HCT116 (cell line): Measurements from ENCODE around the gene TSC22D3. TPM values are rescaled to one million over a fixed set of nuclear protein-coding genes. Genes with fewer than 3 reads are reported as not detected.

Experiments
- ATAC-seq: fragments of 200-7000 bp; cut with Tn5 transposase; 2 replicates; pipeline ENCODE4 v1.9.1; 2020; ENCODE audit warnings: mild to moderate bottlenecking, moderate library complexity
- BruUV-seq: library from RNA; stranded (reverse); fragments of 400-500 nt; replicated peaks from 2 replicates; lab custom pipeline; 2021; lab: Mats Ljungman, UMichigan
- CTCF ChIA-PET: fragments of 300-600 bp; sonication (Branson Sonifier 250); formaldehyde crosslinking; loops from one replicate; lab custom pipeline; 2021; ENCODE audit warnings: antibody characterized with exemption; lab: Charles Lee
- POLR2A ChIA-PET: fragments of 300-600, 350-600 bp; sonication (Branson Sonifier 250); formaldehyde crosslinking; loops from one replicate; lab custom pipeline; 2021; ENCODE audit warnings: antibody characterized with exemption; lab: Charles Lee
- RAD21 ChIA-PET, 2 experiments: fragments of 300-600 bp; sonication (Branson Sonifier 250); formaldehyde crosslinking; loops; one replicate each; lab custom pipeline; 2023; ENCODE audit warnings: low total read pairs in 2 of 2; ENCODE audit not compliant: uncharacterized antibody in 2 of 2, unreplicated experiment in 2 of 2, low non-redundant PET in 1 of 2; lab: Charles Lee
- DNase-seq: peaks from one replicate; pipeline ENCODE4 v3.0.0-alpha.2; 2010; ENCODE audit warnings: low read depth, low spot score
- H2AFZ ChIP-seq: fragments of 200-600 bp; shearing (Covaris generic), sonication (generic); 2 replicates; pipeline ENCODE4 v1.6.1; 2017; ENCODE audit warnings: low read depth, mixed run types, mixed read lengths, antibody characterized with exemption, low read length; ENCODE audit not compliant: poor library complexity, severe bottlenecking
- H3K27ac ChIP-seq: 2 replicates; pipeline ENCODE4 v1.5.1; 2012; ENCODE audit warnings: low read depth, low read length
- H3K27me3 ChIP-seq: fragments of 200-600 bp; sonication (generic); 2 replicates; pipeline ENCODE4 v1.6.1; 2016; ENCODE audit warnings: mixed run types, low read length, mixed read lengths; ENCODE audit not compliant: insufficient read depth
- H3K36me3 ChIP-seq, 2 experiments: fragments of 200-500 bp in 1 of 2; fragments of 200-600 bp in 1 of 2; sonication (Bioruptor generic) in 1 of 2; sonication (generic) in 1 of 2; 2 replicates each; pipeline versions ENCODE4 v1.5.1 to v1.6.1; 2014 to 2016; ENCODE audit warnings: low read length in 2 of 2, inconsistent platforms in 1 of 2, mixed read lengths in 1 of 2, mixed run types in 1 of 2; ENCODE audit not compliant: insufficient read depth in 2 of 2, control insufficient read depth in 1 of 2
- H3K4me1 ChIP-seq, 2 experiments: fragments of 200-600 bp in 1 of 2; sonication (generic) in 1 of 2; 2 replicates each; pipeline versions ENCODE4 v1.5.1 to v1.6.1; 2012 to 2017; ENCODE audit warnings: low read length in 2 of 2, inconsistent platforms in 1 of 2, mild to moderate bottlenecking in 1 of 2, mixed read lengths in 1 of 2, mixed run types in 1 of 2, moderate library complexity in 1 of 2; ENCODE audit not compliant: insufficient read depth in 2 of 2, control insufficient read depth in 1 of 2
- H3K4me2 ChIP-seq: fragments of 200-600 bp; sonication (generic); 2 replicates; pipeline ENCODE4 v1.6.1; 2017; ENCODE audit warnings: mixed run types, low read length, mixed read lengths
- H3K4me3 ChIP-seq, 2 experiments: fragments of 200-600 bp in 1 of 2; sonication (generic) in 1 of 2; replicated peaks in 1 of 2; 2 replicates each; pipeline ENCODE4 v1.5.1; 2011 to 2016; ENCODE audit warnings: low read length in 2 of 2, control low read depth in 1 of 2, low read depth in 1 of 2, mild to moderate bottlenecking in 1 of 2, mixed read lengths in 1 of 2, mixed run types in 1 of 2
- H3K79me2 ChIP-seq: fragments of 200-600 bp; sonication (generic); 2 replicates; pipeline ENCODE4 v1.6.1; 2017; ENCODE audit warnings: mild to moderate bottlenecking, mixed run types, low read length, moderate library complexity, mixed read lengths; ENCODE audit not compliant: insufficient read depth
- H3K9ac ChIP-seq: fragments of 200-600 bp; sonication (generic); 2 replicates; pipeline ENCODE4 v1.6.1; 2016; ENCODE audit warnings: low read length, mixed read lengths
- H3K9me2 ChIP-seq: fragments of 200-600 bp; sonication (generic), shearing (Covaris generic); 2 replicates; pipeline ENCODE4 v1.6.1; 2017; ENCODE audit warnings: mixed run types, mild to moderate bottlenecking, moderate library complexity; ENCODE audit not compliant: insufficient read depth
- H3K9me3 ChIP-seq, 2 experiments: fragments of 200-500 bp in 1 of 2; fragments of 200-600 bp in 1 of 2; sonication (Bioruptor generic) in 1 of 2; sonication (generic) in 1 of 2; 2 replicates each; pipeline ENCODE4 v1.6.1; 2014 to 2017; ENCODE audit warnings: low read length in 2 of 2, mixed read lengths in 2 of 2, inconsistent platforms in 1 of 2, low read depth in 1 of 2, mild to moderate bottlenecking in 1 of 2, mixed run types in 1 of 2, moderate library complexity in 1 of 2; ENCODE audit not compliant: control insufficient read depth in 1 of 2, insufficient read depth in 1 of 2
- H4K20me1 ChIP-seq: fragments of 200-600 bp; sonication (generic), shearing (Covaris generic); 2 replicates; pipeline ENCODE4 v1.6.1; 2017; ENCODE audit warnings: mixed run types, mild to moderate bottlenecking, moderate library complexity; ENCODE audit not compliant: insufficient read depth
- ATF3 ChIP-seq: IDR thresholded peaks from 2 replicates; pipeline ENCODE4 v1.6.1; 2012
- CBX3 ChIP-seq: IDR thresholded peaks from 2 replicates; pipeline ENCODE4 v1.6.1; 2012; ENCODE audit warnings: low read depth
- CEBPB ChIP-seq: IDR thresholded peaks from 2 replicates; pipeline ENCODE4 v1.6.1; 2012; ENCODE audit warnings: low read depth
- EGR1 ChIP-seq: IDR thresholded peaks from 2 replicates; pipeline ENCODE4 v1.6.1; 2012; ENCODE audit warnings: low read depth
- ELF1 ChIP-seq: IDR thresholded peaks from 2 replicates; pipeline ENCODE4 v1.6.1; 2012; ENCODE audit warnings: low read depth, borderline replicate concordance
- EZH2phosphoT487 ChIP-seq: fragments of 200-600 bp; IDR thresholded peaks from 2 replicates; pipeline ENCODE4 v1.6.1; 2018; ENCODE audit warnings: antibody characterized with exemption, borderline replicate concordance
- FOSL1 ChIP-seq: IDR thresholded peaks from 2 replicates; pipeline ENCODE4 v1.6.1; 2012; ENCODE audit warnings: low read depth
- JUND ChIP-seq: IDR thresholded peaks from 2 replicates; pipeline ENCODE4 v1.6.1; 2012
- MAX ChIP-seq: IDR thresholded peaks from 2 replicates; pipeline ENCODE4 v1.6.1; 2012
- POLR2A ChIP-seq: IDR thresholded peaks from 2 replicates; pipeline ENCODE4 v1.7.0; 2011; ENCODE audit warnings: borderline replicate concordance; ENCODE audit not compliant: insufficient read depth, insufficient read length; ENCODE audit errors: extremely low read depth
- POLR2AphosphoS5 ChIP-seq: IDR thresholded peaks from 2 replicates; pipeline ENCODE4 v1.6.1; 2011; ENCODE audit warnings: mild to moderate bottlenecking, low read depth, low read length, moderate library complexity
- RAD21 ChIP-seq: IDR thresholded peaks from 2 replicates; pipeline ENCODE4 v1.6.1; 2012; ENCODE audit warnings: low read depth, mild to moderate bottlenecking
- REST ChIP-seq: IDR thresholded peaks from 2 replicates; pipeline ENCODE4 v1.6.1; 2012; ENCODE audit warnings: low read depth
- SIN3A ChIP-seq: IDR thresholded peaks from 2 replicates; pipeline ENCODE4 v1.6.1; 2012; ENCODE audit warnings: low read depth
- SP1 ChIP-seq: IDR thresholded peaks from 2 replicates; pipeline ENCODE4 v1.6.1; 2012; ENCODE audit warnings: low read depth
- SRF ChIP-seq: IDR thresholded peaks from 2 replicates; pipeline ENCODE4 v1.6.1; 2012; ENCODE audit warnings: low read depth
- YY1 ChIP-seq: IDR thresholded peaks from 2 replicates; pipeline ENCODE4 v1.6.1; 2011; ENCODE audit warnings: low read length, low read depth, moderate library complexity, mild to moderate bottlenecking; ENCODE audit not compliant: insufficient replicate concordance; ENCODE audit errors: extremely low read depth
- ZBTB33 ChIP-seq: IDR thresholded peaks from 2 replicates; pipeline ENCODE4 v1.6.1; 2011; ENCODE audit warnings: mild to moderate bottlenecking, low read length, moderate library complexity; ENCODE audit not compliant: insufficient replicate concordance; ENCODE audit errors: extremely low read depth
- ZNF274 ChIP-seq: fragments of 200-500 bp; sonication (Bioruptor generic); IDR thresholded peaks from 2 replicates; pipeline ENCODE4 v1.6.1; 2014; ENCODE audit warnings: mild to moderate bottlenecking, low read depth, low read length, inconsistent platforms
- intact Hi-C: fragments of 100-400 bp; cut with micrococcal nuclease; formaldehyde crosslinking; loops from 2 replicates; pipeline ENCODE4 v1.10.0; 2022
- total RNA-seq: library from RNA; stranded (reverse); gene quantifications from one replicate; pipeline ENCODE4 v1.2.1, GENCODE V29; 2021; ENCODE audit not compliant: unreplicated experiment

The TSC22D3 gene
- total RNA-seq, 1 experiment from 2014 or later = 24.6 TPM

GRCh38 chrX:107686792-107687191 lies 88.8 kb downstream of the TSC22D3 start:
- no TSS peak for BruUV-seq
- no peaks in the 10 kb centered on the region for H4K20me1 ChIP-seq
- peaks cover 5 to 11% of the 10 kb centered on the region in 2 experiments; a peak in 2 of 4 replicates for H3K4me1 ChIP-seq
- H3K36me3 ChIP-seq = no peaks in the 10 kb centered on the region
- no peak overlapping the region for H3K4me3 ChIP-seq
- intact Hi-C loops = no loop called here
- H3K79me2 ChIP-seq = no peaks in the 10 kb centered on the region
- no peak for TF ChIP-seq EZH2phosphoT487
- TF ChIP-seq ATF3 = no peak
- no peak for TF ChIP-seq REST
- TF ChIP-seq ZNF274 = no peak
- no peak for TF ChIP-seq SP1
- no peak for TF ChIP-seq ZBTB33
- TF ChIP-seq POLR2AphosphoS5 = no peak
- TF ChIP-seq POLR2A = no peak
- no peak for TF ChIP-seq SRF
- no peak for TF ChIP-seq ELF1
- no peak for TF ChIP-seq JUND
- TF ChIP-seq EGR1 = no peak
- no peak for TF ChIP-seq YY1
- TF ChIP-seq MAX = no peak
- no peak for TF ChIP-seq CBX3
- no peak for TF ChIP-seq SIN3A
- no peak for TF ChIP-seq FOSL1
- TF ChIP-seq RAD21 = no peak
- no peak for TF ChIP-seq CEBPB
- H3K9me3 ChIP-seq = no peaks in the 10 kb centered on the region
- ATAC-seq (no peak), DNase-seq (no peak)
- no peaks in the 10 kb centered on the region for H3K27me3 ChIP-seq
- no peaks in the 10 kb centered on the region for H3K9me2 ChIP-seq
- H3K27ac ChIP-seq = no peak overlapping the region
- POLR2A ChIA-PET = no interaction called here
- H3K4me2 ChIP-seq = no peak overlapping the region
- H3K9ac ChIP-seq = no peak overlapping the region
- RAD21 ChIA-PET = no interaction called here
- no peak overlapping the region for H2AFZ ChIP-seq
- CTCF ChIA-PET = no interaction called here
